Cardiac septum (tissue), 1 donor: ENCODE measurements around the gene SNRPA. TPM values are rescaled to one million over a fixed set of nuclear protein-coding genes. Genes with fewer than 3 reads are reported as not detected.
"Not testable (repeated sequence)": the region's sequence is repeated elsewhere in the genome, so short reads cannot be mapped to it uniquely, and the experiment has no call there.

ENCODE experiments used
- DNase-seq: peaks from one replicate; pipeline ENCODE4 v3.0.0-alpha.2; 2020; ENCODE audit warnings: low spot score
- intact Hi-C: fragments of 100-400 bp; cut with DNase I; formaldehyde crosslinking; loops from one replicate; pipeline ENCODE4 v1.14.0; 2022
- total RNA-seq: library from RNA; stranded (reverse); fragmentation: NEBNext Ultra II Directional; extraction: Animal tissue kit (Norgen Biotek cat#: 25700); gene quantifications from one replicate; pipeline ENCODE4 v1.2.1, GENCODE V29; 2021
- donor health status: DM: no; HTN: no; CAD: no.

SNRPA gene
- total RNA-seq, 1 donor from 2014 or later, result 32.9 TPM

GRCh38 chr19:40766385-40766784 lies 15.4 kb downstream of the SNRPA start:
- DNase-seq, intact Hi-C loops: not testable (repeated sequence)

GRCh38 chr19:40768869-40769268 lies 17.9 kb downstream of the SNRPA start:
- DNase-seq, result no peak
- intact Hi-C loops, result no loop called here

- intact Hi-C loops, DNase-seq: not testable (repeated sequence)
Observed at GRCh38 chr19:40771101-40771862, 20.3 kb downstream of the SNRPA start.

GRCh38 chr19:40774916-40775631 lies 24.1 kb downstream of the SNRPA start, which contains the start of gene MIA:
MIA (plus strand) TSS chr19:40775521; CDS start chr19:40775543, 22 bp downstream.
- no peak for DNase-seq
- intact Hi-C loops, result no loop called here

GRCh38 chr19:40775632-40776022 lies 24.6 kb downstream of the SNRPA start:
- intact Hi-C loops, result no loop called here
- DNase-seq, result no peak

GRCh38 chr19:40776364-40776763 lies 25.4 kb downstream of the SNRPA start:
- intact Hi-C loops, result no loop called here
- DNase-seq, result no peak

GRCh38 chr19:40776932-40777644 lies 26.1 kb downstream of the SNRPA start:
- peak; percentile 95 for DNase-seq
- intact Hi-C loops, result no loop called here

- intact Hi-C loops, result no loop called here
- DNase-seq, result no peak
Observed at GRCh38 chr19:40777645-40777936, 26.6 kb downstream of the SNRPA start.

- intact Hi-C loops, result loop anchor here (2.0 kb wide), 1 partner anchor 27 kb away; the partner anchor contains the start of genes ACTMAP and SNRPA
- peak; percentile 100 for DNase-seq
Observed at GRCh38 chr19:40777937-40778705, 27.1 kb downstream of the SNRPA start, which contains the start of gene RAB4B. RAB4B (plus strand) TSS chr19:40778247; CDS start chr19:40778376, 129 bp downstream.

- intact Hi-C loops, result loop anchor here (2.0 kb wide), 1 partner anchor 28 kb away; the partner anchor contains the start of genes ACTMAP and SNRPA
- no peak for DNase-seq
Observed at GRCh38 chr19:40778706-40779284, 27.8 kb downstream of the SNRPA start.

GRCh38 chr19:40780582-40780981 lies 29.6 kb downstream of the SNRPA start:
- intact Hi-C loops, result no loop called here
- DNase-seq, result no peak

- intact Hi-C loops, result no loop called here
- no peak for DNase-seq
Observed at GRCh38 chr19:40781140-40781539, 30.1 kb downstream of the SNRPA start.

GRCh38 chr19:40783711-40784110 lies 32.7 kb downstream of the SNRPA start:
- intact Hi-C loops, result no loop called here
- DNase-seq, result no peak

GRCh38 chr19:40784146-40784545 lies 33.1 kb downstream of the SNRPA start:
- intact Hi-C loops, DNase-seq: not testable (repeated sequence)

- no peak for DNase-seq
- intact Hi-C loops, result no loop called here
Observed at GRCh38 chr19:40785526-40785925, 34.5 kb downstream of the SNRPA start.

- intact Hi-C loops, result no loop called here
Observed at GRCh38 chr19:40786060-40787037, 35.3 kb downstream of the SNRPA start.

GRCh38 chr19:40791349-40791748 lies 40.3 kb downstream of the SNRPA start:
- DNase-seq, result no peak
- intact Hi-C loops, result no loop called here

More at GRCh38 chr19:40786060-40787037, 35.3 kb downstream of the SNRPA start:
- no peak for DNase-seq

- intact Hi-C loops, result no loop called here
- no peak for DNase-seq
Observed at GRCh38 chr19:40791996-40792395, 41.0 kb downstream of the SNRPA start.
